Nephron (organoid): ENCODE results near the gene ABHD17A.

Experiments used
- H3K27ac Mint-ChIP-seq, 3 experiments: 2 replicates each; pipeline ENCODE4 v1.8.0; 2020; ENCODE audit warnings: mixed read lengths in 3 of 3, mild to moderate bottlenecking in 2 of 3, moderate library complexity in 1 of 3
- H3K27me3 Mint-ChIP-seq: 2 replicates; pipeline ENCODE4 v1.8.0; 2021; ENCODE audit warnings: low read depth, mild to moderate bottlenecking, moderate library complexity, mixed read lengths
- H3K36me3 Mint-ChIP-seq: 2 replicates; pipeline ENCODE4 v1.8.0; 2020; ENCODE audit warnings: low read depth, mixed read lengths
- H3K4me1 Mint-ChIP-seq: 2 replicates; pipeline ENCODE4 v1.8.0; 2020; ENCODE audit warnings: mixed read lengths
- H3K4me3 Mint-ChIP-seq, 3 experiments: 2 replicates each; pipeline ENCODE4 v1.8.0; 2020; ENCODE audit warnings: mild to moderate bottlenecking in 3 of 3, mixed read lengths in 3 of 3, moderate library complexity in 2 of 3
- H3K9me3 Mint-ChIP-seq: 2 replicates; pipeline ENCODE4 v1.8.0; 2020; ENCODE audit warnings: mixed read lengths
- CTCF ChIP-seq, 3 experiments: fragments of 200-600 bp; sonication (generic); IDR thresholded peaks; one replicate each; pipeline ENCODE4 v1.5.0; 2021; ENCODE audit warnings: antibody characterized with exemption in 3 of 3; ENCODE audit not compliant: unreplicated experiment in 3 of 3

The ABHD17A gene

GRCh38 chr19:1849886-1850398, 35.4 kb downstream of the ABHD17A start:
- H3K4me3 Mint-ChIP-seq: peak overlapping the region; percentile 7 to 54 (median 29)
- peaks cover 34% of the 10 kb centered on the region for H3K4me1 Mint-ChIP-seq
- H3K36me3 Mint-ChIP-seq: no peaks in the 10 kb centered on the region
- H3K9me3 Mint-ChIP-seq: no peaks in the 10 kb centered on the region
- no peak for TF ChIP-seq CTCF (IDR thresholded peaks at IDR 0.05; ENCODE audit: unreplicated experiment in 3 of 3)
- peak overlapping the region; percentile 52 to 73 (median 70) for H3K27ac Mint-ChIP-seq
- H3K27me3 Mint-ChIP-seq: no peaks in the 10 kb centered on the region

DNA sequence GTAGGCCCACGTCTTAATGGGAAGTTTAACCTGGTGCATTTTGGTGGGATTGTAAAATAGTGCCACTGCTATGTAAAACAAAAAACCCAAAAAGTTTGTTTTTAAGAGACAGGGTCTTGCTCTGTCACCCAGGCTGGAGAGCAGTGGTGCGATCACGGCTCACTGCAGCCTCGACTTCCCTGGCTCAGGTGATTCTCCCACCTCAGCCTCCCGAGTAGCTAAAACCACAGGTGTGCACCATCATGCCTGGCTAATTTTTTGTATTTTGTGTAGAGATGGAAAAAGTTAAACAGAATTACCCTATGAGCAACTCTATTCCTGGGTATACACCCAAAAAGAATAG, 36.2 kb downstream of the ABHD17A start:
- Mint-ChIP-seq H3K27me3 (no peaks in the 10 kb centered on the region), H3K4me1 (peaks cover 29% of the 10 kb centered on the region), H3K4me3 (peak overlapping the region; percentile 78 to 87 (median 84)), H3K9me3 (no peaks in the 10 kb centered on the region), H3K36me3 (no peaks in the 10 kb centered on the region), H3K27ac (peak overlapping the region; percentile 89 to 92 (median 91))
- TF ChIP-seq CTCF (IDR thresholded peaks at IDR 0.05; ENCODE audit: unreplicated experiment in 3 of 3): no peak

DNA sequence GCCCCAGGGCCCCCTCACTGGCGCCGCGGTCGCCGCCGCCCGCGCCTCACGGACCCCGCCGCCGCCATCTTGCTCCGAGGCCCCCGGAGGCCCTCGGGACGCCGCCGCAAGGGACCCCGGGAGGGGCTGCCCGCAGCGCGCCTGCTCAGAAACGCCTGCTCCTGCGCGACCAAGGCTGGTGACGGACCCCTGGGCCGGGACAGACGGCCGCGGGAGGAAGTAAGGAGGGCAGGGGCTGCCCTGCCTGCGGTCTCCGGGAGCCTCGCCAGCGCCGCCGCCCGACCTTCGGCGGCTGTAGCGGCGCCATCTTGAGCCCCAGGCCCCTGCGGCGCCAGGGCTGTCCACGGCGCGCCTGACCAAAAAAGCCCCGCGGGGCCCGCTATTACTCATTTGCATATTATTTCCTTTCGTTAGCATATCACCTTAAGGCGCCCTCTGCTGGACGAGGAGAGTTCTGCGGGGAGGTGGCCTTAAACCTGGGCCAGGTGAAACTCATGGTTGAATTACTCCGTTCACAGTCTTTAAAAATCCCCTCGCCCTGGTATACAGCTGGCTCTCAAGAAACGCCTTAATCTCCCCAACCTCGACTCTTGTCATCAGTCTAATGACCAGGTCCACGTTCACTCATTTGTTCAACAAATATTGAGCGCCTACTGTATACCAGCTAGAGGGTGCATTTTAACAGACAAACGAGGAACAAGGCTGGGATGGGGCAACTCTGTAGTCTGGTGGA, 36.7 kb downstream of the ABHD17A start, which contains the start of gene REXO1:
Gene REXO1 (minus strand): TSS at position 85 of the 733 bp plus-strand sequence. CDS start 125 bp downstream, outside the sequence.
- Mint-ChIP-seq H3K4me3 (peak within 1 kb of the TSS; percentile 94 to 96 (median 96)), H3K9me3 (no peaks in the 10 kb centered on the region), H3K27ac (peak within 1 kb of the TSS; percentile 95 to 99 (median 96)), H3K36me3 (no peaks in the 10 kb centered on the region), H3K4me1 (peaks cover 32% of the 10 kb centered on the region), H3K27me3 (no peaks in the 10 kb centered on the region)
- peak; percentile 97 to 98 (median 97) for TF ChIP-seq CTCF (IDR thresholded peaks at IDR 0.05; ENCODE audit: unreplicated experiment in 3 of 3)

- Mint-ChIP-seq H3K4me3 (peak overlapping the region; percentile 94 to 96 (median 96)), H3K27me3 (no peaks in the 10 kb centered on the region), H3K27ac (peak overlapping the region; percentile 95 to 99 (median 96)), H3K9me3 (no peaks in the 10 kb centered on the region), H3K4me1 (peaks cover 31% of the 10 kb centered on the region), H3K36me3 (no peaks in the 10 kb centered on the region)
- no peak for TF ChIP-seq CTCF (IDR thresholded peaks at IDR 0.05; ENCODE audit: unreplicated experiment in 3 of 3)
These were observed 37.5 kb downstream of the ABHD17A start for GRCh38 chr19:1847684-1848398.

- TF ChIP-seq CTCF (IDR thresholded peaks at IDR 0.05; ENCODE audit: unreplicated experiment in 3 of 3): no peak
- peak overlapping the region; percentile 94 to 96 (median 96) for H3K4me3 Mint-ChIP-seq
- H3K9me3 Mint-ChIP-seq: no peaks in the 10 kb centered on the region
- peaks cover 36% of the 10 kb centered on the region for H3K4me1 Mint-ChIP-seq
- H3K36me3 Mint-ChIP-seq: no peaks in the 10 kb centered on the region
- peak overlapping the region; percentile 95 to 99 (median 96) for H3K27ac Mint-ChIP-seq
- no peaks in the 10 kb centered on the region for H3K27me3 Mint-ChIP-seq
These were observed 38.0 kb downstream of the ABHD17A start for GRCh38 chr19:1847348-1847683.
